Activated B cell treated with CpG ODN at 0.5 μM for 24 hours (primary cell): Measurements from ENCODE around the gene AKR7A3. TPM values are rescaled to one million over a fixed set of nuclear protein-coding genes. Genes with fewer than 3 reads are reported as not detected.

ENCODE experiments used
- ATAC-seq: fragments of 200-7000 bp; cut with Tn5 transposase; one replicate; pipeline ENCODE4 v1.10.0; 2021; ENCODE audit warnings: low read depth, mild to moderate bottlenecking, moderate library complexity
- CTCF ChIA-PET: fragments of 350-600 bp; sonication (Branson Sonifier 250); formaldehyde crosslinking; loops from one replicate; lab custom pipeline; 2021; ENCODE audit warnings: antibody characterized with exemption; lab: Charles Lee
- POLR2A ChIA-PET: fragments of 350-600 bp; sonication (Branson Sonifier 250); formaldehyde crosslinking; loops from one replicate; lab custom pipeline; 2021; ENCODE audit warnings: antibody characterized with exemption; lab: Charles Lee
- DNase-seq: peaks from one replicate; pipeline ENCODE4 v3.0.0; 2022
- H3K27ac Mint-ChIP-seq: one replicate; pipeline ENCODE4 v1.8.0; 2020; ENCODE audit warnings: mixed read lengths
- H3K27me3 Mint-ChIP-seq: one replicate; pipeline ENCODE4 v1.8.0; 2021; ENCODE audit warnings: mixed read lengths
- H3K36me3 Mint-ChIP-seq: one replicate; pipeline ENCODE4 v1.8.0; 2021; ENCODE audit warnings: low read depth, mixed read lengths
- H3K4me1 Mint-ChIP-seq: one replicate; pipeline ENCODE4 v1.8.0; 2021; ENCODE audit warnings: mixed read lengths
- H3K4me3 Mint-ChIP-seq: one replicate; pipeline ENCODE4 v1.8.0; 2020; ENCODE audit warnings: mild to moderate bottlenecking, mixed read lengths
- H3K9me3 Mint-ChIP-seq: one replicate; pipeline ENCODE4 v1.8.0; 2020; ENCODE audit warnings: mixed read lengths
- intact Hi-C: fragments of 100-400 bp; cut with micrococcal nuclease; formaldehyde crosslinking; loops from one replicate; pipeline ENCODE4 v1.15.1; 2024
- total RNA-seq: library from RNA; stranded (reverse); gene quantifications from 2 replicates; pipeline ENCODE4 v1.2.3, GENCODE V29; 2022
- TF ChIP-seq, protein P1 (sequence below): fragments of 200-600 bp; IDR thresholded peaks from one replicate; pipeline ENCODE4 v1.8.0; 2022; ENCODE audit warnings: antibody characterized with exemption, mild to moderate bottlenecking

AKR7A3 gene
- total RNA-seq, 1 donor from 2014 or later = 0.80 TPM

DNA sequence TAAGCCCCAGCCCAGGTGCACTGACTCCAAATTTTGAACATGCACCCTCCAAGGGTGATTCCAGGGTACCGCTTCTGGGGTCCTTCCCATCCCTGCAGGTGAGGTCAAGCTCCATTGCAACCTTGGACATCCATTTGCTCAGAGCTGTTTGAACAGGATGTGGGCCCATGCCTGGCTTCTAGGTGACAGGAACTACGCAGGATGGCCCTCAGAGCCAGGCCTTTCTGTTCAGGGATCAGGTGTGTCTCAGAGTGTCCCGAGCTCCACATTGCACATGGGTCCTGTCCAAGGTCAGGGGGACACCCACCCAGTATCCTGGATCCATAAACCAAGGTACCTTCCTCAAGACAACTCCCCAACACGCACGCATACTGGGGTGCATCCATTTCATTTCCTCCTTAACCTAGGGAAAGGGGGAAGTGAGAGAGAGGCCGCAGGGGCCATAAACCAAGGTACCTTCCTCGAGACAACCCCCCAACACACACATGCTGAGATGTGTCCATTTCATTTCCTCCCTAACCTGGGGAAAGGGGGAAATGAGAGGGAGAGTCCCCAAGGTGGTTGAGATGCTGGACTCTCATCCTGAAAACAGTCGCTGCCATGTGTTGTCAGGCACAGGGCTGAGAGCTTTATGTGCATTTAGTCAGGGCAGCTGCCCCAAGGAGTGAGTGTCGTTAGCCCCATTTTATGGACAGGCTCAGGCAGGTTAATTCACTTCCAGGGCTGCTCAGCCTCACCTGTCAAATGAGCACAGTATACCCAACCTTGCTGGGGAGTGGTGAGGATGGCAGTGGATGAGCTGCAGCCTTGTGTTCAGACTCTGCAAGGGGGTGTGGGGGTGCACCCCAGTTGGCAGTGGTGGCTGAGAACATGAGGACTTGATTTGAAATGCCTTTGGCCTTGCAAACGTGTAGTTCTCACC is 25.7 kb upstream of the AKR7A3 start:
- no peak for DNase-seq
- intact Hi-C loops = loop anchor here (2.0 to 10.0 kb wide), 6 partner anchors 27 to 409 kb away; partner anchors contain the start of genes ALDH4A1, CAPZB and UBR4
- no peaks in the 10 kb centered on the region for H3K9me3 Mint-ChIP-seq

DNA sequence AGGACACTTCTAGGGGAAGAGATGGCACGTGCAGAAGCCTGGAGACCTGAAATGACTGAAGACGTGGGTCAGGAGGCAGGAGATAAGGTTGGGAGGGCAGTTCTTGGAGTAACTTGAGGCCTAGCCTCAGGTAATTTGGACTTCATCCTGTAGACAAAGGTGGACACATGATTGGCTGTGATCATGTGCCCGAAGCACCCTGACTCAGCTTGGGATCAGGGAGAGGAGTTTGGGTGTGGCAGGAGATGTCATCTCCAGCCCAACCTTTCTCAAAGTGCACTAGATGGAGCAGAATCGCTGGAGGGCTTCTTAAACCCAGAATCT is 25.0 kb upstream of the AKR7A3 start:
- DNase-seq (no peak), ATAC-seq (no peak)
- peak overlapping the region; percentile 61 for H3K27ac Mint-ChIP-seq
- H3K4me3 Mint-ChIP-seq = peak overlapping the region; percentile 73
- H3K27me3 Mint-ChIP-seq = no peaks in the 10 kb centered on the region
- ChIA-PET CTCF (interaction anchor here (0.6 kb wide), 1 partner anchor 268 kb away, joined by 3 read pairs; no protein-coding TSS in a partner anchor), POLR2A (interaction anchor here (0.9 to 2.9 kb wide), 3 partner anchors 62 to 283 kb away, joined by 3 to 12 read pairs (median 4); partner anchors contain the start of genes EMC1 and MRTO4)
- peaks cover 67% of the 10 kb centered on the region for H3K4me1 Mint-ChIP-seq
- H3K9me3 Mint-ChIP-seq = no peaks in the 10 kb centered on the region
- intact Hi-C loops = loop anchor here (2.0 to 10.0 kb wide), 4 partner anchors 77 to 409 kb away; partner anchors contain the start of genes ALDH4A1 and CAPZB
- TF ChIP-seq, protein P1, sequence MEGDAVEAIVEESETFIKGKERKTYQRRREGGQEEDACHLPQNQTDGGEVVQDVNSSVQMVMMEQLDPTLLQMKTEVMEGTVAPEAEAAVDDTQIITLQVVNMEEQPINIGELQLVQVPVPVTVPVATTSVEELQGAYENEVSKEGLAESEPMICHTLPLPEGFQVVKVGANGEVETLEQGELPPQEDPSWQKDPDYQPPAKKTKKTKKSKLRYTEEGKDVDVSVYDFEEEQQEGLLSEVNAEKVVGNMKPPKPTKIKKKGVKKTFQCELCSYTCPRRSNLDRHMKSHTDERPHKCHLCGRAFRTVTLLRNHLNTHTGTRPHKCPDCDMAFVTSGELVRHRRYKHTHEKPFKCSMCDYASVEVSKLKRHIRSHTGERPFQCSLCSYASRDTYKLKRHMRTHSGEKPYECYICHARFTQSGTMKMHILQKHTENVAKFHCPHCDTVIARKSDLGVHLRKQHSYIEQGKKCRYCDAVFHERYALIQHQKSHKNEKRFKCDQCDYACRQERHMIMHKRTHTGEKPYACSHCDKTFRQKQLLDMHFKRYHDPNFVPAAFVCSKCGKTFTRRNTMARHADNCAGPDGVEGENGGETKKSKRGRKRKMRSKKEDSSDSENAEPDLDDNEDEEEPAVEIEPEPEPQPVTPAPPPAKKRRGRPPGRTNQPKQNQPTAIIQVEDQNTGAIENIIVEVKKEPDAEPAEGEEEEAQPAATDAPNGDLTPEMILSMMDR = no peak
- peaks cover 14% of the 10 kb centered on the region for H3K36me3 Mint-ChIP-seq

More for the DNA sequence above, 25.7 kb upstream of the AKR7A3 start:
- no peak for ATAC-seq
- ChIA-PET CTCF (no interaction called here), POLR2A (interaction anchor here (0.9 to 2.9 kb wide), 3 partner anchors 63 to 283 kb away, joined by 3 to 12 read pairs (median 4); partner anchors contain the start of genes EMC1 and MRTO4)
- no peaks in the 10 kb centered on the region for H3K27me3 Mint-ChIP-seq
- TF ChIP-seq, protein P1 = no peak
- peaks cover 14% of the 10 kb centered on the region for H3K36me3 Mint-ChIP-seq
- peak overlapping the region; percentile 55 for H3K4me3 Mint-ChIP-seq
- H3K27ac Mint-ChIP-seq = peak overlapping the region; percentile 61
- peaks cover 67% of the 10 kb centered on the region for H3K4me1 Mint-ChIP-seq

DNA sequence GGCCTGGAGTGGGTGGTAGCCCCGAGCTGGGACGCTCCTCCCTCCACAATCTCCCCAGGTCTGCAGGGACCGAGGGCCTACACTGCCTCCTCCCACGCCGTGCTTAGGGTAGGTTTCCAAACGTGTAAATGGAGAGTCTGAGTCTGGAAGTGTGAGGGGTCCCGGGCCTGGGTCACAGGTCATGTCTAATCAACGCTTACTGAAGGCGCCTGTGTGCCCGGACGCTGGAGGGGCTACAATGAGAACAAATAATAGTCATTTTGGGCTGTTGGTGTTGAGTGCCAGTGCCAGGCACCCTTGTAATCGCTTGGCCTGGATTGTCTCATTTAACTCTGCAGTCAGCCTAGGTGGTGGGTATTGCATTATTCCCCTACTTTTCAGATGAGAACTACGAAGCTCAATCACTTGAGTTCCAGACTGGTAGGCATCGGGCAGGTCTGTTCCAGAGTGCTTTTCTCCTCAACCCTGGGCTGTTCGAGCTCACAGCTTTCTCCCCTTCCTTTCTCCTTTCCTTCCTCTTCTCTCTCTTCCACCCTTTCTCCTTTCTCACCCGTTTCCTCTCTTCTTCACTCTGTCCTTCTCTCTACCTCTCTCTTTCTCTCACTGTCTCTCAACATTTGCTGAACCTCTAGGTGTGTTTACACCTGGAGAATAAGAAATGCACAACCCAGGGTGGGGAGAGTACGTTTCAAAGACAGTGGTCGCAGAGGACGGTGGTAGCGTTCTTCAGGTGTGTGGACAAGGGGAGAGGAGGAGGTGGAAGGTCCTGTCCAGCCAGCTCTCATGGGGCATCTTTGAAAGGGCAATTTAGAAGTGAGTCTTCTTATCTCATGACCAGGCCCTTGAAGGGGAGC is 24.4 kb upstream of the AKR7A3 start:
- DNase-seq (no peak), ATAC-seq (peak; percentile 12)
- intact Hi-C loops = loop anchor here (1.0 to 10.0 kb wide), 5 partner anchors 62 to 408 kb away; partner anchors contain the start of genes ALDH4A1, CAPZB, EMC1 and MRTO4
- H3K4me1 Mint-ChIP-seq = peaks cover 65% of the 10 kb centered on the region
- peak overlapping the region; percentile 73 for H3K4me3 Mint-ChIP-seq
- POLR2A ChIA-PET = interaction anchor here (0.6 to 2.9 kb wide), 5 partner anchors 62 to 284 kb away, joined by 3 to 12 read pairs (median 5); partner anchors contain the start of genes EMC1 and MRTO4
- H3K27ac Mint-ChIP-seq = peak overlapping the region; percentile 61
- H3K9me3 Mint-ChIP-seq = no peaks in the 10 kb centered on the region
- H3K27me3 Mint-ChIP-seq = no peaks in the 10 kb centered on the region
- CTCF ChIA-PET = interaction anchor here (0.6 kb wide), 1 partner anchor 269 kb away, joined by 3 read pairs; no protein-coding TSS in a partner anchor
- TF ChIP-seq, protein P1 = no peak
- peaks cover 12% of the 10 kb centered on the region for H3K36me3 Mint-ChIP-seq

DNA sequence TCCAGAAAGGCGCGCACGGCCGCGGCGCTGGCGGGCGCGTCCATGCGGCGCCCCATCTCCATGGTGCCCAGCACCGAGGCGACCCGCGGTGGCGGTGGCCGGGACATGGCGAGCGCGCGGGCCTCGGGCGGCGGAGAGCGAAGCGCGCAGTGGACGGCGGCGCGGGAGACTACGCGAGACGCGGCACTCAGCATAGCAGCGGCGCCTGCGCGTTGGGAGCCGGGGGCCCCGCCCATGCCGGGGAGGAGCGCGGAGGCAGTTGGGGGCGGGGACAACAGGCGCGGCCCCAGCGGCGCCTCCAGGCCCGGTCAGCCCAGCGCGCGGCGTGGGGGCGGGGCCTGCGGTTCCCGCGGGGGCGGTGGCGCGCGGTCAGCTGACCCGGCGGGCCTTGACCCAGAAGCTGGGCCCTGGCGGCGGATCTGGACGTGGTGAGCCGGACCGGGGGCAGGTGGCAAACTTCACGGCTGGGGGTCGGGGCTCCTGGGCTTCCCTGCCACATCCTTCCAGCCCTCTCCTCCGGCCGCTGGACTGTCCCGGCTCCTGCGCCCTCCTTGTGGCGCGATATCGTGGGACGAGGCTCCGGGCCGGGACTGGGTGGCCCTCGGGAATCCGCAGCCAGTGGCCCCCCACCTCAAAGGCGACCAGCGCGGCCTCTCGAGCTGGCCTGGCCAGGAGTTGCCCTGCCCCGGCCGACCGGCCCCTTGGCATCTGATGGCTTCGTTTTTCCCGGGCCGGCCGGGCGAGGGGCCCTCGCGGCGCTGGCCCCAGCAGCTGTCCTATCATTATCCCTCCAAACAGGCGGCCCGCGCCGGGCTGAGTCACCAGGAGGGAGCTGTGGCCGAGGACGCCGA is 23.6 kb upstream of the AKR7A3 start, which contains the start of the genes AKR7A2 and SLC66A1:
Gene AKR7A2, minus strand, starts transcription at position 214 of the 851 bp plus-strand sequence. Its CDS starts 20 bp downstream, at position 194.
Gene SLC66A1, plus strand, starts transcription at position 396 of the 851 bp plus-strand sequence. CDS start 5,352 bp downstream, outside the sequence.
- Mint-ChIP-seq H3K9me3 (no peaks in the 10 kb centered on the region), H3K4me1 (peaks cover 58% of the 10 kb centered on the region), H3K4me3 (peak within 1 kb of the TSS; percentile 90), H3K27ac (peak within 1 kb of the TSS; percentile 61), H3K27me3 (no peaks in the 10 kb centered on the region), H3K36me3 (peaks cover 18% of the 10 kb centered on the region)
- ATAC-seq (peak; percentile 91), DNase-seq (peak; percentile 96)
- TF ChIP-seq, protein P1 = no peak
- ChIA-PET POLR2A (interaction anchor here (0.6 to 2.9 kb wide), 4 partner anchors 61 to 285 kb away, joined by 3 to 12 read pairs (median 6); partner anchors contain the start of genes EMC1 and MRTO4), CTCF (no interaction called here)
- intact Hi-C loops = loop anchor here (1.0 to 10.0 kb wide), 5 partner anchors 61 to 407 kb away; partner anchors contain the start of genes ALDH4A1, CAPZB, EMC1 and MRTO4
